GM21528 (cell line): ENCODE data around the gene GAS7.

Experiments used
- ATAC-seq: cut with Tn5 transposase; IDR thresholded peaks from one replicate; pipeline ENCODE4 v1.9.1; 2021; ENCODE audit warnings: mild to moderate bottlenecking, moderate library complexity; ENCODE audit not compliant: unreplicated experiment, low FRiP score

GAS7 gene

DNA sequence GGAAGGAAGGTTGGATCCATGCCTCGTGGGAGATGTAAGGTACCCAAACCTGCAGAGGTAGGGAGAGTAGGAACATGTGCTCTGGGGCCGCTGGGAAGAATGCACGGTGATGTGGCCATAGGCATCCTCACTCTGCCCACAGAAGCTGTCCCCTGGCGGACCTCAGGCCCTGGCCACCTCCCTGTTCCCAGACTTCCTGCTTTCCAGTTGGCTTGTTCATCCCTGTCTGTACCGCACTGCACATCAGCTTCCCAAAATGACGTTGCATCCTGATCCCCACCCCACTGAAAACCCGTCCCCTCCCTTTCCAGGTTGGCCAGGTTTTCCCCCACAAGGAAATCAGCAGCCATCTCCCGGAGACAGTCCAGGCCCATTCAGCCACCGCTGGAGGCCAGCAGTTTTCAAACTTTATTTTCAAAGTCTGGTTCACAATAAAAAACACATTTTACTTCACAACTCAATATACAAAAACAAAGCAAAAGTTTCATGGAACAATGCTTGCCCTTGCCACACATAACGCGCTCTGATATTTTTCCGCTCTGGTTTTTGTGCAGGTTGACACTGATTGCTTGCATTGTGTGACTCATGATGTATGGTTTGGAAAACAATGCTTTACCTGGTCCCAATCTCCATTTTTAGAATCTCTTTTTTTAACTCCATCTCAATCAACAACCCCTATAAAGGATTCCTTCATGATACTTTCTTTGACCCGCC is 143.0 kb downstream of the GAS7 start:
- no peak for ATAC-seq

DNA sequence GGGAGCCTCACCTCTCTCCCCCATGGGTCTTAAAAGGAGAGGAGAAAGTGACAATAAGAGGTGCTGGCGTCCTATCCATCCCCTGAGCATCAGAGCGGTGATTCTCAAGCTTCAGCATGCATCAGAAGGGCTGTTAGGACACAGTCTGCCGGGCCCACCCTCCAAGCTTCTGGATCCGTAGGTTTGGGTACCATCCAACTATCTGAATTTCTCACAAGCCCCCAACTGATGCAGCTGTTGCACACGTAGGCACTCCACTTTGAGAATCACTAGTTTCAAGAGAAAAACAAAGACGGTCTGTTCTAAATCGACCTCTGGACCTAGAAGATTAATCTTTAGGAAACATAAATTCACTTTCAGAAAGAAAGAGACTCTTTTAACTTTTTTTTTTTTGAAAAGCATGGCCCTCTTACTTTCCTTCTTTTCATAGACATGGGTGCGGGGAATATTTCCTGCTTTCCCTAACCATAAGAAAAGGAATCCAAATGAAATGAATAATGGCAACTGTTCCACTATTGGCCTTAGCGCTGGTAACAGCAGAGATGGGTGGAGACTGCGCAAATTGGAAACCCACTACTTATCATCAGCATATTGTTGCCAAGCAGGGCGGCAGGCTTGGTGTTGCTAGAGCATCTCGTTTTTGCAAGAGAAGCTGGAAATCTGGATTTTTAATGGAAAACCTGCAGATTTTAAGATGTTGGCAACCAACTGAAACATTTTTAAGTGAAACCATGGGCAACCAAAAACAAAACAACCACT is 144.4 kb downstream of the GAS7 start:
- ATAC-seq: no peak

DNA sequence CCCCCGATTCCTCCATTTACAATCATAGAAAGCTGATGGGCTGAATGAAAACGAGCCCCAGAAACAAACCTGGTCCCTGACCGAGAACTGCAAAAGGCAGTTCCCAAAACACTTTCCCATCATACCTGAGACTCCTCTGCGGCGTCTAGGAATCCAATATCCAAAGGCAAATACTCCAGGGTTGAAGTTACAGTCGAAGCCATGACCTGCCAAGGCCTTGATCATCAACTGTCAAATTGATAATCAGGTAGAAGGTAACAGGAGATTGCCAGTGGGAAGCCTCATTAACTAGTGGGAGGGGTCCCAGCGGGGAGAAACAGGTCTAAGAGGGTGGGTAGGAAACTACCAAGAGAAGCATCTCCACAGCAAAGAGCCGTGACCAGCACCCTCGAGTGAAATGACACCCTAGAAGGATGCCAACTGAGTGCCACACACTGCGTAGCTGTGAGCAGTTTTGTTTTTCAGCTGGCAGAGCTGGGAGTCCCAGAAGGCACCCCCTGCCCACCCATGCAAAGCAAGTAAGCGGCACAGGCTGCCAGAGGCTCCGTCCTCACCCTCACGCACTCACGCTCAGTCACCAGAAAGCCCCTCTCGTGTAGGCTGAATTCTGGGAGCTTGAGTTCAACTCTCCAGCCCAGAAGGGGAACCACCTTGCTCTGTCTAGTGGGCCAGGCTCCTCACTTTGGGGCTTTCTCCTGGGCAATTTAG is 146.1 kb downstream of the GAS7 start:
- ATAC-seq: no peak

DNA sequence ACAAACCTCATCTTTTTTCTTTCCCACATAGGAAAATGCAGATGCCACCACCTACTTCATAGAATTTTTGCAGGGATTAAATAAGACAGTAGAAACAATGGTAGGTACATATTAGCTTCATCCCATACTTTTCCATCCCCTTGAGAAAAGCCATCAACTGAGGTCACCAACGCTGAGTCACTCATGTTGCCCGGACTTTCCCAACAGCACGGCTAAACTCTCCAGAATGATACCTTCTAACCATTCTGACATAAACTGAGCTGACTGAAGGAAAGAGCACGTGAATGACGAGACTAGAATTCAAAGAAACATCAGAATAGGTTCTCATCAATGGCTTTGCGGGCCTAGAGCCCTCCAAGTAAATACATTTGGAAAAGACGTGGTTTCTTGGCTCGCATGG is 147.3 kb downstream of the GAS7 start:
- ATAC-seq: no peak

DNA sequence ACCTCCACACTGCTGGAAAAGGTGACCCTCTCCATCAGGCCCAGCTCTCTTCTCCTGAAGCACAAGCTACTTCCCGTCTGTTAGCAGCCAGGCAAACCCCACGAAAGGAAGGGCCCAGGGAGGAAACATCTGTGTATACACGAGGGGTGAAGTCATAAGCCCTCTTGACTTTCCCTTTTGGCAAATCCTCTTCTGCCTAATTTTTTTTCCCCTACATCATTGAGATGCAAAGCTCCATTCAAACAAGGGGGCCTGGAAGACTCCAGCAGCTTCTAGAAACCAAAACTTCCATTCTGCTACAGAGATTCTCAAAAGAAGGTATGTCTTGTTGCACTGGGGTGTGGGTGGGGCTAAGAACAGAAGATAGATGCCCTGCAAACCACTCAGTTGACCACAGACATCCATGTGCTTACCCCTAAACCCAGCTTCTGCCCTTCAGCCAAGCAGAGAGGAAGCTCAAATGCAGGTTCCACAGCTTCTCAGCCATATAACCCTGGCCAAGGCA is 147.8 kb downstream of the GAS7 start:
- peak; percentile 54 for ATAC-seq

DNA sequence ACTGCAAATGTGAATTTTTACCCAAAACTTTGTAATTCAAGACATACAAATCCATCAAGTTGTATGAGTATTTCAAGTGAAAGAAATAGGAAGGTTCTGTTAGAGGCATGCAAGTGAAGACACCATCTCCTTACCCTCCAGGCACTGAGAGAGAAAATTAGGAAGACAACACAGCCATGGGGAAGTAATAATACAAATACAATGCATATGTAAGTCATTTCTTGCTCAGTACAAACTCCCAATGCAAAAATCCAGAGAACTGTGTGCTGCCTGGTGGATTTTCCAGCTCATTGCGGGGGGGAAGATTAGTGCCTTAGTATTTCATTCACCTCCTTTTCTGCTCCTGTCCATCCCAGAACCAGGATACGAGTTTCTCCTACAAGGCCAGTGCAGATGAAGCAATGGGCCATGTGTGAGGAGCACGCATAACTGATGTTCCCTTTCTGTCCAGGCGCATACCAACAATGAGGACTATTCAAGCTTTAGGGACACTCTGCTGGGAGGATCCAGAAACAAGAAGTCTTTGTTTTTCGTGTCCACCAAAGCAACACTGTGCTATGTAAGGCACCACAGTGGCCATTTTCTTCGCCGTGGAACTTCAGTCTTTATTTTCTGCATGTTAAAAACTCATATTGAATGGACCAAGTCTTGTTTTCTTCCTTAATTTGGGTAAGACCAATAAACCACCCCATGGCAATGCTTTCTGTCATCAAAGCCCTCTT is 149.6 kb downstream of the GAS7 start:
- no peak for ATAC-seq

DNA sequence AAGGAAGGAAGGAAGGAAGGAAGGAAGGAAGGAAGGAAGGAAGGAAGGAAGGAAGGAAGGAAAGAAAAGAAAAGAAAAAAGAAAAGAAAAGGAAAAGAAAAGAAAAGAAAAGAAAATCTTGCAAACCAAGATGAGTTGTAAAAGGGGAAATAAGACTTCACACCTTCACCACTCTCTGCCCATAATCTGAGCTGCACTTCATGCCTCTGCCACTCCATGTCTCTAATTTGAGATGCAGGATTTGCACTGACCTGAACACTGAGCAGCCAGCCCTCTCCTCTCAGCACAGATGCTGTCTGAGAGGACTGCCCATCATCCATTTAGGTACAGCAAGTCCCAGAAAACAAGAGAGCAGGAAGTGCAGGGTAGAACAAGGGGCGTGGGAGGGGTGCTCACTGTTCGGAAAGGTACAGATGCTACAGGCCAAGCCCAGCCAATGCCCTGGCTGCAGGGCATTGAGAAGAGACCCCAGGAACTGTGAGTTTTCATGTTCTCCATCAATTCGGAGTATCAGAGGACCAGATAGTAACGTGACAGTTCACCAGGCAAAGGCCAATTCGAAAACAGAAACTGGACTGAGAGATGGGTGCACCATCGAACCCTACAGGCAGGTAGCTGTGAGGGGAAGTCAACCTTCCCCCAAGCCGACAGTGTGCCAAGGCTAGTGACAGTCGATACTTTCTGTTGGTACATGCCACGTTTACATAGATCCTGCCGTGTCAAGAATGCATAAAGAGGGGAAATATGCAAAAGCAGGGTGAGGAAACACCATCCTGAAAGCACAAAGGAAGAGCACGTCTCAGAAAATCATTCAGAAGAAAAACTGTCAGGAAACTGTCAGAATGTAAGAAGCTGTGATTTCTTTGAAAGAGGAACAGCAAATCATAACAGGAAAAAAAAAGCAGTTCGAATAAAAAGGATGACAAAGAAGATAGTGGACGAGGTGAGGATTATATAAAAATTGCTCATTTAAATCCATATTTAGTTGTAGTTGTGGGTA is 151.3 kb downstream of the GAS7 start:
- ATAC-seq: peak; percentile 49

DNA sequence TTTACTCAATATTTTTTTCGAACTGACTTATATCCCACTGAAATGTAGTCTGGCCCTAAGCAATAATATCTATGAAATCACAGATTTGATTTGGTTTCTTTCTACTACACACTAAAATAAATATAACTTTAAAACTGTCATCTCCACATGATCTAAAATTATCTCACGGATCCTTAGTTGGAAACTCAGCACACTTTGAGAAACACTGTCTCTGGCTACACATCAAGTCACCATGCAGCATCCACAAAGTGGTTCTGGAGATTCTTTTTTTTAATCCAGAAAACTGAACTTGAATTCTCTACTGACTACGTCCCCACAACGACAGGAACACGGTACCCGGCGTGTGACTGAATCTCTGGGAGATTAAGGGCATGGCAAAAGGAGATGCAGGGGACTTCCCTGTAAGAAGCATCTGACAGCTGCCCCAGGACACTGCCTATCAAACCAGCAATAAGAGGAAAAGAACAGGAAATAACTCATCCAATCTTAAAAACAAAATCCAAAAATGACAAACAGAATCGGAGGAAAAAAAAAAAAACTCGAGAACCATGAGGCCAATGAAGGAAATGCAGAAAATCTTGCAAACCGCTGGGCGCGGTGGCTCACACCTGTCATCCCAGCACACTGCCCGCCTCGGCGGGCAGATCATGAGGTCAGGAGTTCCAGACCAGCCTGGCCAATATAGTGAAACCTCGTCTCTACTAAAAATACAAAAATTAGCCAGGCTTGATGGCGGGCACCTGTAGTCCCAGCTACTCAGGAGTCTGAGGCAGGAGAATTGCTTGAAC is 152.3 kb downstream of the GAS7 start:
- no peak for ATAC-seq

DNA sequence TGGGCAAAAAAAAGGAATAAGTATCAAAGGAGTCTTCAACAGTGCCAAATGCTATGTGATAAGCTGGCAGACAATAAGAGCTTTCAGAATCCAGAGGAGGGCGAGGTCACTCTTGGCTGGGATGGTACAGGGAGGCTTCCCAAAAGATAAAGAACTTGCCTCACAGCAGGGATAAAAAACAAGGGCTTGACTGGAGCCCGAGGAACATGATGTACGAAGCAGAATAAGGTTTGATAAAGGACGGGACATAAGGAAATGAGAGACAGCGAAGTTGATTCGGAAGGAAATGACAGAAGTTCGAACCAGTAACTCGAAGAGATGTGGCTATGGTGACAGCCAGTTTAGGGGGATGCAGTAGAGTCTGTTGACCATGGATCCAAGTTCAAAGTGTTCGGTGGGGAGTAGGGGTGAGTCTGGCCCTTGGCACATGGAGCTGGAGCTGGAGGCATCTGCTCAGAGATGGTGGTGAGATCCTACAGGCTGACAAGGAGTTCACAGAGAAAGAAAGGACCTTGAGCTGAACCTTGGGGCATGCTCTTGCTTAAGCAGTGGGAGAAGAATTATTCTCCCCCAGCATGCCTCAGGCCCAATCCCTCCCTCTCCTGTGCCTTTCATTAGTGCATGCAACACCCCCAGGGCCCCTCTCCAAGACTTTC is 155.7 kb downstream of the GAS7 start:
- no peak for ATAC-seq

DNA sequence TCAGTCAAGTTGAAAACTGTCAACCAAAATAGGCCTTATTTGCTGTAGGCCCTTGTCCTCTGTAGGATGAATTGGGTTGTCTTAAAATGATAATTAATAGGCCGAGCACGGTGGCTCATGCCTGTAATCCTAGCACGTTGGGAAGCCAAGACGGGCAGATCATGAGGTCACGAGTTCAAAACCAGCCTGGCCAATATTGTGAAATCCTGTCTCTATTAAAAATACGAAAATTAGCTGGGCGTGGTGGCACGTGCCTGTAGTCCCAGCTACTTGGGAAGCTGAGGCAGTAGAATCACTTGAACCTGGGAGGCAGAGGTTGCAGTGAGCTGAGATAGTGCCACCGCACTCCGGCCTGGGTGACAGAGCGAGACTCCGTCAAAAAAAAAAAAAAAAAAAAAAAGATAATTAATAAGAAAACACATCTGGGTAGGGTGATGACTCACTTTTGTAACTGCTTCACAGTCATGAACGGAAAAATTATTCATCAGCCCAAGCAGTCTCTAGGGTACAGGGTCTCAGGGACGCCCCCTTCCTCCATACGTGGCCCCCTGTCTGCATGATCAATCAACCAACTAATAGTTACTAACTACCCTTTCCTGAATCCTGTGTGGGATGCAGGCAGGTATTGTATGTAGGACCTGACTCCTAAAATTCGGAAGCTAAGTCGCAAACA is 156.4 kb downstream of the GAS7 start:
- no peak for ATAC-seq

DNA sequence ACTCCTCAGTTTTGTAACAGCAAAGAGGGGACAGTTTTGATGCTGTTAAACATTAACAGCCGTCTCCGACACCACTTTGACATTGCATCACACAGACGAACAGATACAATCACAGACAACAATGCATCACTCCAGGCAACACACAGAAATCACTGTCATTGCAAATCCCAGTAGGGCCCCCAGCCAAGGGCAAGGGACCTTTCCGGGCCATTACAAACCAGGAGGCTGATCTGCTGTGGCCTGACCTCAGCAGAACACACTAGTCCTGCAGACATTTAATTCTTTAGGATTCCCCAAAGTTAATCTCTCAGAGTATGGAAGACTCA is 157.2 kb downstream of the GAS7 start:
- ATAC-seq: no peak

DNA sequence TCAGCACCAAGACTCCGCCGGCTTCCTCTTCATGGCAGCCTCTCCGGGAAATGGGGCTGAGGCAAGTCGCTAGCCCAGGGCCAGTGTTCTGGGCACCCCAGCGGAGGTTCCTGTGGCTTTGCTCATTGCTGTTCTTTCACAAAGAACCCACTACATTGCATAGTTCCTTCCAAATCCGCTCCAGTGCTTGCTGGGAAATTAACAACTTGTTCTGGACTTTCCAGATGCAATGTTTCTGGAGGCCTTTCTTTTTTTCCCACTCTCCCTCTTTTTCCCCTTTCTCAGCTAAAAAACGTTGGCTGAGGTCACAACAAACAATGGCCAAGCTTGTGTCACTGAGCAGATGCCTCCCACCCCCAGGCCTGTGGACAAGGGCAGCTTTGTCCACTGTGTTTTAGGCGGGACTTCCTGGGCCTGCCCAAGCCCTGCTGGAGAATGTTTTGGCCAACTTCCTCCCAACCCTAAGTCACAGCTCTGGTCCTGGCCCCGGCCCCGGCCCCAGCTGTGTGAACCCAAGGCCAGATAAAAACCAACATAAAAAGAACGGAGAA is 161.8 kb downstream of the GAS7 start:
- ATAC-seq: no peak

DNA sequence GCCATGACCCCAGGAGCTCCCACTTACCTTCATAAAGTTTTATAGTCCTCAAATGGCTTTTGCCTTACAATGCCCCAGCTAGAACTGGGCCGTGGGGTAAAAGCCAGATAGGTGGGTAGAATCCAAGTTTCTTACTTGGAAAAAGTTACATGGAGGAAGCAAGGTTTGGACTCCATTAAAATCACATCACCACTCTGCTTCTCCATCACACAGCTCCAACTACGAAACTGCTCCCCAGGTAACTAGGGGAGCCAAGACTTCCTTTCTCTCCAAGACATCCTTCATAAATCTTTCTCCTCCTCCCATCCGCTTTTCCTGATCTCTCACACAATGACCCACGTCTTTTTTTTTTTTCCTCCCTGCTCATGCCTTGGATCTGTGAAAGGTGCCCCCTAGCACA is 162.5 kb downstream of the GAS7 start:
- ATAC-seq: no peak

DNA sequence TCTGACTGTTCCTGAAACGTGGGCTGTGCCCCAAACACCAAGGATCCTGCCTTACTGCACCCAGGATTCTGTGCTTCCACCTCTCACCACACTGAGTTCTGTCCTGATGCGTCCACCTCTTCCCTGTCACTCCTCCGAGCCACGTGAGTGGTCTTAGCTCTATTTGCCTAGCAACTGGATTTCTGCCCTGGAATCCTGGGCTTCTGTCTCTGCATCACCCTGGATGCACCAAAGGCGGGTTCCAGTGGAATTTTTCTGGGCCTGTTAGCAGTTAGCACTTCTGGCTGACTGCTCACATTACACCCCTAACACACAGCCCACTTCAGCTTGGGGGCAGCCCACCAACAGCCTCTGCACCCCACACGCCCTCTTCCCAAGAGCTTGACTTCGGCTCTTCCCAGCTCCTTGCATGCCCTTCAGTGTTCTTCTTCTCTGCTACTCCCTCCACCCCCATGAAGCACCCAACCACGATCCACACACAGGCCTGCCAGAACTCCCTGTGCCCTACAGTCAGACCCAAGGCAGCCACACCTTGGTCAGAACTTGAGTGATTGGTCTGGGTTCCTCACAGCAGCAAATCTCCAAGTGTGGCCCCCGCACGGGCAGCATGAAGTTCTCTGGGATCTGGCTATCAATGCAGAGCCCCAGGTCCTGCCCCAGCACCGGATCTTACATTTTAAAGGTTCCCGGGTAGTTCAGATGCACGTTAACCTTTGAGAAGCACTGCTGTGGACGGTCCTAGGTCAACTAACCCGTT is 163.5 kb downstream of the GAS7 start:
- ATAC-seq: no peak

DNA sequence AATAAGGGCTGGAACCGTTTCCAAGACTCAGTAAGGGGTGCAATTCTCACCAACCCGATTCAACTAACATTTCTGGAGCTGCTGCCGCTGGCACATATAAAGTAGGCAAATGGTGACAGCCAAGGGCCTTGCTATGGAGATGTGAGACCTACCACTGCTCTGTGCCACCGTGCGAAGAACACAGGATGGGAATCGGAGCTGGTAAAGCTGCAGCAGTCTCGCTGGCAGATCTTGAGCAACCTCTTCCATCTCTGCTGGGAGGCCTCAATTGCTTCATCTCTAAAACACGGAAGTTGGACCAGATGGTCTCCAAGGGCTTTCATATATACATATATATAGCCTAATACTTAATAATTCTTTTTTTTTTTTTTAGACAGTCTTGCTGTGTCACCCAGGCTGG is 164.4 kb downstream of the GAS7 start:
- ATAC-seq: no peak

DNA sequence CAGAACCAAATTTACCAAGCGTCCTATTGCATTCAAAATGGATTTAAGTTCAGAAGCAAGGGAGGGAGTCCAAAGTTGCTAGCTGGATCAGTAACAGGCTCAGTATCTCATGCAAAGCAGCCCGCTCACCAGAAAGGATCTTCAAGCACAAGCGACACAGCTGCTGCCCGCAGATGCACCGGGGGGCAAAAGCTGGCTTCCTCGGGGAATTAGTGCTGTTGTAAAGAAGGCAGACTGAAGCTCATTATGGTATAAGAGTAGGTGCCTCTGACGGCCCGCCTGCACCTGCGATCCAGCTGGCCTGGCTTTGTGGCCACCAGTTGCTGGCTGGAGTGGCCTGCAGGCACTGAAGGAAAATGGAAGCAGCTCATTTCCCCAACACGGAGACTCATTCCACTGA is 165.0 kb downstream of the GAS7 start:
- ATAC-seq: no peak
